AG09319 (cell line): ENCODE measurements around the gene LMNB1.

Source experiments
- DNase-seq: peaks from one replicate; pipeline ENCODE4 v3.0.0-alpha.2; 2010; ENCODE audit warnings: low read depth; ENCODE audit errors: extremely low read depth
- CTCF ChIP-seq: IDR thresholded peaks from 2 replicates; pipeline ENCODE4 v1.5.1; 2011; ENCODE audit warnings: low read depth, mild to moderate bottlenecking, inconsistent platforms, low read length, moderate library complexity

Gene LMNB1

GRCh38 chr5:126866851-126867636 is 90.1 kb downstream of the LMNB1 start:
- no peak for TF ChIP-seq CTCF
- no peak for DNase-seq

- DNase-seq = no peak
Measured at GRCh38 chr5:126868338-126869004, 91.5 kb downstream of the LMNB1 start.

GRCh38 chr5:126869005-126869451 is 92.1 kb downstream of the LMNB1 start:
- DNase-seq = no peak
- TF ChIP-seq CTCF = no peak

More at GRCh38 chr5:126868338-126869004, 91.5 kb downstream of the LMNB1 start:
- no peak for TF ChIP-seq CTCF

GRCh38 chr5:126871441-126871840 is 94.5 kb downstream of the LMNB1 start:
- no peak for TF ChIP-seq CTCF
- no peak for DNase-seq

GRCh38 chr5:126872561-126873354 is 95.8 kb downstream of the LMNB1 start:
- DNase-seq = no peak
- no peak for TF ChIP-seq CTCF

- TF ChIP-seq CTCF = no peak
- DNase-seq = no peak
Measured at GRCh38 chr5:126875303-126875785, 98.4 kb downstream of the LMNB1 start.
